HEK293T (cell line): ENCODE results near the gene CAPZB.

ENCODE experiments used
- BHLHE40 ChIP-seq: fragments of 450-650 bp; IDR thresholded peaks from 2 replicates; pipeline ENCODE4 v1.6.1; 2016; ENCODE audit warnings: mild to moderate bottlenecking, moderate library complexity, borderline replicate concordance
- ELF4 ChIP-seq: fragments of 450-650 bp; IDR thresholded peaks from 2 replicates; pipeline ENCODE4 v1.6.1; 2017; ENCODE audit warnings: antibody characterized with exemption
- FOXA1 ChIP-seq: fragments of 450-650 bp; IDR thresholded peaks from 2 replicates; pipeline ENCODE4 v1.6.1; 2016; ENCODE audit warnings: mild to moderate bottlenecking
- FOXK2 ChIP-seq: fragments of 450-650 bp; IDR thresholded peaks from 2 replicates; pipeline ENCODE4 v1.6.1; 2016; ENCODE audit warnings: mild to moderate bottlenecking
- FOXM1 ChIP-seq: fragments of 450-650 bp; IDR thresholded peaks from 2 replicates; pipeline ENCODE4 v1.6.1; 2017; ENCODE audit warnings: mild to moderate bottlenecking, borderline replicate concordance
- HDGF ChIP-seq: fragments of 450-650 bp; IDR thresholded peaks from 2 replicates; pipeline ENCODE4 v1.6.1; 2017; ENCODE audit warnings: antibody characterized with exemption, borderline replicate concordance
- LEF1 ChIP-seq: fragments of 450-650 bp; IDR thresholded peaks from 2 replicates; pipeline ENCODE4 v1.6.1; 2017; ENCODE audit warnings: mild to moderate bottlenecking, borderline replicate concordance
- NFRKB ChIP-seq: fragments of 450-650 bp; IDR thresholded peaks from 2 replicates; pipeline ENCODE4 v1.6.1; 2016; ENCODE audit warnings: mild to moderate bottlenecking, moderate library complexity
- PKNOX1 ChIP-seq: fragments of 450-650 bp; IDR thresholded peaks from 2 replicates; pipeline ENCODE4 v1.6.1; 2016
- SP1 ChIP-seq: fragments of 450-650 bp; IDR thresholded peaks from 2 replicates; pipeline ENCODE4 v1.6.1; 2017
- SUZ12 ChIP-seq: fragments of 450-650 bp; IDR thresholded peaks from 2 replicates; pipeline ENCODE4 v1.6.1; 2016; ENCODE audit warnings: mild to moderate bottlenecking
- TARDBP ChIP-seq: fragments of 450-650 bp; IDR thresholded peaks from 2 replicates; pipeline ENCODE4 v1.6.1; 2016

- TF ChIP-seq FOXM1: no peak
- TF ChIP-seq SP1: no peak
- TF ChIP-seq SUZ12: no peak
- TF ChIP-seq HDGF: no peak
- no peak for TF ChIP-seq PKNOX1
- no peak for TF ChIP-seq FOXA1
- no peak for TF ChIP-seq ELF4
- no peak for TF ChIP-seq TARDBP
- TF ChIP-seq BHLHE40: no peak
- TF ChIP-seq FOXK2: no peak
- no peak for TF ChIP-seq LEF1
- TF ChIP-seq NFRKB: no peak
Measured at GRCh38 chr1:19343617-19344350, 141.6 kb downstream of the CAPZB start.
